ENCODE results near the gene UNC79. TPM values are rescaled to one million over a fixed set of nuclear protein-coding genes. Genes with fewer than 3 reads are reported as not detected.

Gene UNC79
- total RNA-seq, 4 donors from 2014 or later, result 0.08 to 0.29 (median 0.12) TPM

DNA sequence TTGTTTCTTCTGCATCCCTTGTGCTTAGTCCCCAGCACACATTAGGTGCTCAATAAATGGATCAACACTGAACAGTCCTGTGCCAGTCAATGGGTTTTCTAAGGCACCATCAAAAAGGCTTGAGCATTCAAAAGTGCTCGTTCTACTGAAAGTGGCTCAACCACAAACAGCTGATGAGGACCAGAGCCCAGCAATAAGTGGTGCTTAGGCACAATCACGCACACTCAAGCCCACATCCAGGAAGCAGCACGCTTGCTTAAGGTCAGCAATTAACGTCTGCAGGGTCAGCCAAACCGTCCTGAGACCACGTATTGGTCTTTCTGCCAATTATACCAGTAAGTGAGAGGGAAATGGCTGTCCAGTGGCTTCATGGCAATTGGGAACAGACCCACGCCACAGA is 301.0 kb downstream of the UNC79 start:
- DNase-seq, result peak; percentile 17 to 53
- no peaks in the 10 kb centered on the region for H3K9me3 ChIP-seq
- TF ChIP-seq, protein P1, sequence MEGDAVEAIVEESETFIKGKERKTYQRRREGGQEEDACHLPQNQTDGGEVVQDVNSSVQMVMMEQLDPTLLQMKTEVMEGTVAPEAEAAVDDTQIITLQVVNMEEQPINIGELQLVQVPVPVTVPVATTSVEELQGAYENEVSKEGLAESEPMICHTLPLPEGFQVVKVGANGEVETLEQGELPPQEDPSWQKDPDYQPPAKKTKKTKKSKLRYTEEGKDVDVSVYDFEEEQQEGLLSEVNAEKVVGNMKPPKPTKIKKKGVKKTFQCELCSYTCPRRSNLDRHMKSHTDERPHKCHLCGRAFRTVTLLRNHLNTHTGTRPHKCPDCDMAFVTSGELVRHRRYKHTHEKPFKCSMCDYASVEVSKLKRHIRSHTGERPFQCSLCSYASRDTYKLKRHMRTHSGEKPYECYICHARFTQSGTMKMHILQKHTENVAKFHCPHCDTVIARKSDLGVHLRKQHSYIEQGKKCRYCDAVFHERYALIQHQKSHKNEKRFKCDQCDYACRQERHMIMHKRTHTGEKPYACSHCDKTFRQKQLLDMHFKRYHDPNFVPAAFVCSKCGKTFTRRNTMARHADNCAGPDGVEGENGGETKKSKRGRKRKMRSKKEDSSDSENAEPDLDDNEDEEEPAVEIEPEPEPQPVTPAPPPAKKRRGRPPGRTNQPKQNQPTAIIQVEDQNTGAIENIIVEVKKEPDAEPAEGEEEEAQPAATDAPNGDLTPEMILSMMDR (IDR thresholded peaks at IDR 0.05), result no peak
- no peak for TF ChIP-seq POLR2A (IDR thresholded peaks at IDR 0.05)
- H3K4me1 ChIP-seq, result peaks cover 0 to 16% of the 10 kb centered on the region in 2 donors
- intact Hi-C loops (cut with DNase I), result no loop called here
- H3K27me3 ChIP-seq, result no peaks in the 10 kb centered on the region
- H3K36me3 ChIP-seq, result no peaks in the 10 kb centered on the region
- H3K4me3 ChIP-seq (replicated peaks in 1 of 3), result no peak overlapping the region
- WGBS, 2 donors, result 14 to 25% methylated on average over 6 to 7 of the region's 7 CpGs
- H3K27ac ChIP-seq, result no peak overlapping the region

DNA sequence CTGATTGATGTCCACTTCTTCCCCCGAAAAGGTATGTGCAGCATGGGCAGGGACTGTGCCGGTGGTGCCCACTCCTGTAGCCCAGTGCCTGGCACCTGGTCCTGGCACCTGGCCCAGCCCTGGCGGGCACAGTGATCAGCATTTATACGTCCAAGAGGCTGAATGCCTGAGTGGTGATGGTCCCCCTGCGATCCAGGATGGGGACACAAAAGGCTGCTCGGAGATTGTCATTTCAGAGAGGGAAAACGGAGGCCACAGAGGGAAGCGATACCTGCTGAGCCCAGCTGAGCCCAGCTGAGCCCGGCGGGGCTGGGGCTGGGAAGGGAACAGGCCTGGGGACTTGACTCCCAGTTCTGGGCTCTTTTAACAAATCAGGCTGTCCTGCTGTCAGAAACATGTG is 301.8 kb downstream of the UNC79 start:
- H3K4me3 ChIP-seq (replicated peaks in 1 of 3), result no peak overlapping the region
- no peak overlapping the region for H3K27ac ChIP-seq
- no peak for TF ChIP-seq POLR2A (IDR thresholded peaks at IDR 0.05)
- TF ChIP-seq, protein P1 (IDR thresholded peaks at IDR 0.05), result no peak
- H3K36me3 ChIP-seq, result no peaks in the 10 kb centered on the region
- peak; percentile 57 for DNase-seq
- H3K9me3 ChIP-seq, result no peaks in the 10 kb centered on the region
- WGBS, 2 donors, result 49 to 67% methylated on average over 7 to 10 of the region's 10 CpGs
- H3K4me1 ChIP-seq, result peaks cover 0 to 16% of the 10 kb centered on the region in 2 donors
- intact Hi-C loops (cut with DNase I), result no loop called here
- no peaks in the 10 kb centered on the region for H3K27me3 ChIP-seq

DNA sequence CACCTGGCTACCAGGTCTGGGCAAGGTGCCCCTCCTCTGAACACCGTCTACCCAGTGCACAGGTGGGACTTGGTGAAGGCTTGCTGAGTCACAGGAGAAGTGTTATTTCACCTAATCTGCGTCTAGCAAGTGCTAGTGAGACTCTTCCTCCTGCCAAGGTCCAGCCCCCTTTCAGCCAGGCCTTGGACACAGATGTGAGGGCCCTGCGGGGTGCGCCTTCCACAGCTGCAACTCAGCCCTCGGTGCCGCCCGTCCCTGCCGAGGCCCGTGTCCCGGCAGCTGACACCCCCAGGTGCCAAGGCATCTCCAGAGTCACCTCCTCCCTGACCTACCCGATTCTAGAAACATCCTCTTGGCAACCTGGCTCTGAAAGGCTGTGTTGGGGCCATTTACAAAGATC is 302.5 kb downstream of the UNC79 start:
- intact Hi-C loops (cut with DNase I), result no loop called here
- no peaks in the 10 kb centered on the region for H3K27me3 ChIP-seq
- no peaks in the 10 kb centered on the region for H3K36me3 ChIP-seq
- no peak overlapping the region for H3K4me3 ChIP-seq (replicated peaks in 1 of 3)
- peaks cover 0 to 16% of the 10 kb centered on the region in 2 donors for H3K4me1 ChIP-seq
- no peak for TF ChIP-seq POLR2A (IDR thresholded peaks at IDR 0.05)
- TF ChIP-seq, protein P1 (IDR thresholded peaks at IDR 0.05), result no peak
- no peaks in the 10 kb centered on the region for H3K9me3 ChIP-seq
- no peak for DNase-seq
- WGBS, 2 donors, result 76 to 84% methylated on average over 11 of the region's 11 CpGs
- no peak overlapping the region for H3K27ac ChIP-seq

DNA sequence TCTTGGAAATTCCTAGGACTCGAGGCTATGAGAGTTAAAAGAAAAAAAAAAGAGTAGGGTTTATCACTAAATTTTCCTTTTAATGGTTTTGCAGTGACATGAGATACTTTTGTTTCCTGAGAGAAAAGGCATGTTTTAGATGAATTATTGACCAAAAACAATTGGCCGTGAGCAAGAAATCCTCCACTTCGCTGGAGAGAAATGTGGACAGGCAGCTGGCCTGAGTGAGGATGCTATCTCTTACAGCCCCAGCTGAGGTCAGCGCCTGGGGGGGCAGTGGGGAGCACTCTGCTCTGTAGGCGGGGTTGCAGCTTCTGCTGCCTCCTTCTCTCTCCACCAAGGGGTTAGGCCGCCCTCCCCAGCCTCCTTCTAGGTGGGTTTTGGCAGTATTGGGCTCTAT is 302.9 kb downstream of the UNC79 start:
- TF ChIP-seq POLR2A (IDR thresholded peaks at IDR 0.05), result no peak
- TF ChIP-seq, protein P1 (IDR thresholded peaks at IDR 0.05), result no peak
- 83% methylated on average over 6 of the region's 6 CpGs for WGBS, 2 donors
- Histone ChIP-seq H3K4me3 (replicated peaks in 1 of 3) (no peak overlapping the region), H3K27ac (no peak overlapping the region), H3K4me1 (peaks cover 0 to 16% of the 10 kb centered on the region in 2 donors), H3K9me3 (no peaks in the 10 kb centered on the region), H3K27me3 (no peaks in the 10 kb centered on the region), H3K36me3 (no peaks in the 10 kb centered on the region)
- no peak for DNase-seq
- intact Hi-C loops (cut with DNase I), result no loop called here

DNA sequence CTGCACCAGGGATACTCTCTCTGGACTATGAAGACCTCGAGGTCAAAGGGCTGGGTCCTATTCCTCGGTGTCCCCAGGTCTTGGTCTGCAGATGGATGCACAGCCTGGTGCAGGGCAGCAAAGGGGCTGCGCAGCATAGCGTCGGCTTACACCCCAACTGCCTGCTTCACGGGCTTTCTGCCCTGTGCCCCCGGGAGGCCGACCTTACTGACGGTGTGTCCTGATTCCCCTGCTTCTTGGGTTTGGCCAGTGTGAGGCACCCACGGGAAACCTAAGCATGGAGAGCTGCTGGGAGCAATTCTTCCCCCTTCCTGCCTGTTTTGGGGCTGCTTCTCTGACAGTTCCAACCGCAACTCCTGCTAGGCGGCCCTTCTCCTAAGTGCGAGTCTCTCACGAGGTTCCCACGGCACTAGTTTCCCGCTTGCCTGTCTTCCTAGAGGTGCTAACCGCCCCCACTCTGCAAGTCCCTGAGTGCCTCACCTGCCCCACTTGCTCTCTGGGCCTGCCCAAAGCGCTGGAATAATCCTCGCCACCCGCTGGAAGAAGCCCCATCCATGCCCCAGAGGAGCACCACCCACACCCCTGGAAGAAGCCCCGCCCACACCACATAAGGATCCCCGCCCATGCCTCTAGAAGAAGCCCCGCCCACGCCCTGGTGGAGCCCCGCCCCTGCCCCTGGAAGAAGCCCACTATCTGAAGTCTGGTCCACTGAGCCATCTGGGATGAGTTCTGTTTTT is 303.5 kb downstream of the UNC79 start:
- Histone ChIP-seq H3K4me3 (replicated peaks in 1 of 3) (no peak overlapping the region), H3K27ac (no peak overlapping the region), H3K36me3 (no peaks in the 10 kb centered on the region), H3K9me3 (no peaks in the 10 kb centered on the region), H3K4me1 (peaks cover 0 to 16% of the 10 kb centered on the region in 2 donors), H3K27me3 (no peaks in the 10 kb centered on the region)
- no peak for DNase-seq
- intact Hi-C loops (cut with DNase I), result no loop called here
- 90 to 93% methylated on average over 24 to 25 of the region's 25 CpGs for WGBS, 2 donors
- TF ChIP-seq POLR2A (IDR thresholded peaks at IDR 0.05), result no peak
- TF ChIP-seq, protein P1 (IDR thresholded peaks at IDR 0.05), result no peak

Measured in thyroid gland (tissue), 4 donors.